IPS DF 6.9 (cell line): ENCODE data around the gene RASAL2.
A peak's percentile ranks its signal among the peaks of the same experiment; 100 is the strongest.

ENCODE experiments used
- DNase-seq: peaks from one replicate; pipeline ENCODE4 v3.0.0-alpha.2; 2013; ENCODE audit warnings: low read depth, low spot score
- H3K27ac ChIP-seq: one replicate; pipeline ENCODE4 v1.5.1; 2013; ENCODE audit warnings: low read length, control low read depth
- H3K27me3 ChIP-seq: 2 replicates; pipeline ENCODE4 v1.6.1; 2013; ENCODE audit warnings: mild to moderate bottlenecking, low read length; ENCODE audit not compliant: control insufficient read depth, insufficient read depth
- H3K36me3 ChIP-seq: 2 replicates; pipeline ENCODE4 v1.6.1; 2013; ENCODE audit warnings: low read length; ENCODE audit not compliant: control insufficient read depth, insufficient read depth
- H3K4me1 ChIP-seq: 2 replicates; pipeline ENCODE4 v1.6.1; 2013; ENCODE audit warnings: low read length; ENCODE audit not compliant: control insufficient read depth, insufficient read depth
- H3K4me3 ChIP-seq: 2 replicates; pipeline ENCODE4 v1.5.1; 2013; ENCODE audit warnings: mild to moderate bottlenecking, low read length
- H3K9me3 ChIP-seq: 2 replicates; pipeline ENCODE4 v1.6.1; 2013; ENCODE audit warnings: low read length, inconsistent platforms; ENCODE audit not compliant: control insufficient read depth, insufficient read depth
- WGBS: extraction: QIAGEN DNeasy Blood & Tissue Kit; methylation state at CpG from one replicate; pipeline ENCODE4 v1.1.7; 2013; ENCODE audit warnings: mixed read lengths, missing lambda C conversion rate; ENCODE audit not compliant: insufficient read length, insufficient coverage; 5-methylcytosine and 5-hydroxymethylcytosine counted together

Gene RASAL2

GRCh38 chr1:178275553-178275952 is 181.6 kb downstream of the RASAL2 start:
- Histone ChIP-seq H3K27me3 (no peaks in the 10 kb centered on the region), H3K4me3 (no peak overlapping the region), H3K27ac (no peak overlapping the region), H3K36me3 (no peaks in the 10 kb centered on the region), H3K9me3 (no peaks in the 10 kb centered on the region), H3K4me1 (peaks cover 2% of the 10 kb centered on the region; the same call in 1 of the 2 replicates)
- WGBS, result no CpG with 5 or more reads among the region's 2 CpGs
- no peak for DNase-seq

- H3K27ac ChIP-seq, result no peak overlapping the region
- WGBS, result no CpG with 5 or more reads among the region's 4 CpGs
Observed at GRCh38 chr1:178277793-178278530, 184.1 kb downstream of the RASAL2 start.

GRCh38 chr1:178278916-178279686 is 185.2 kb downstream of the RASAL2 start:
- no CpG with 5 or more reads among the region's 1 CpG for WGBS
- H3K9me3 ChIP-seq, result no peaks in the 10 kb centered on the region
- H3K27me3 ChIP-seq, result no peaks in the 10 kb centered on the region
- no peak overlapping the region for H3K4me3 ChIP-seq
- H3K27ac ChIP-seq, result no peak overlapping the region
- no peaks in the 10 kb centered on the region for H3K36me3 ChIP-seq
- H3K4me1 ChIP-seq, result no peaks in the 10 kb centered on the region
- no peak for DNase-seq

More at GRCh38 chr1:178277793-178278530, 184.1 kb downstream of the RASAL2 start:
- no peaks in the 10 kb centered on the region for H3K4me1 ChIP-seq
- no peak overlapping the region for H3K4me3 ChIP-seq
- H3K36me3 ChIP-seq, result no peaks in the 10 kb centered on the region
- no peaks in the 10 kb centered on the region for H3K9me3 ChIP-seq
- H3K27me3 ChIP-seq, result no peaks in the 10 kb centered on the region
- DNase-seq, result no peak

- Histone ChIP-seq H3K9me3 (no peaks in the 10 kb centered on the region), H3K27ac (no peak overlapping the region), H3K4me1 (no peaks in the 10 kb centered on the region), H3K36me3 (no peaks in the 10 kb centered on the region), H3K27me3 (no peaks in the 10 kb centered on the region), H3K4me3 (no peak overlapping the region)
- WGBS, result no CpG with 5 or more reads among the region's 3 CpGs
- DNase-seq, result no peak
Observed at GRCh38 chr1:178282949-178283367, 189.1 kb downstream of the RASAL2 start.

GRCh38 chr1:178283409-178283808 is 189.5 kb downstream of the RASAL2 start:
- H3K9me3 ChIP-seq, result no peaks in the 10 kb centered on the region
- WGBS, result no CpG with 5 or more reads among the region's 5 CpGs
- H3K4me3 ChIP-seq, result no peak overlapping the region
- no peaks in the 10 kb centered on the region for H3K4me1 ChIP-seq
- peak; percentile 89 for DNase-seq
- no peaks in the 10 kb centered on the region for H3K36me3 ChIP-seq
- no peaks in the 10 kb centered on the region for H3K27me3 ChIP-seq
- H3K27ac ChIP-seq, result peak overlapping the region; percentile 30

GRCh38 chr1:178284058-178284457 is 190.2 kb downstream of the RASAL2 start:
- H3K4me3 ChIP-seq, result no peak overlapping the region
- WGBS, result no CpG with 5 or more reads among the region's 3 CpGs

GRCh38 chr1:178291166-178291565 is 197.3 kb downstream of the RASAL2 start:
- H3K27me3 ChIP-seq, result no peaks in the 10 kb centered on the region
- no peaks in the 10 kb centered on the region for H3K9me3 ChIP-seq
- no peaks in the 10 kb centered on the region for H3K36me3 ChIP-seq
- peaks cover 3% of the 10 kb centered on the region; the same call in 1 of the 2 replicates for H3K4me1 ChIP-seq
- H3K27ac ChIP-seq, result no peak overlapping the region
- H3K4me3 ChIP-seq, result no peak overlapping the region
- no CpG with 5 or more reads among the region's 1 CpG for WGBS
- DNase-seq, result no peak

More at GRCh38 chr1:178284058-178284457, 190.2 kb downstream of the RASAL2 start:
- no peaks in the 10 kb centered on the region for H3K4me1 ChIP-seq
- H3K9me3 ChIP-seq, result no peaks in the 10 kb centered on the region
- no peaks in the 10 kb centered on the region for H3K27me3 ChIP-seq
- no peak for DNase-seq
- no peaks in the 10 kb centered on the region for H3K36me3 ChIP-seq
- peak overlapping the region; percentile 30 for H3K27ac ChIP-seq

GRCh38 chr1:178294654-178295053 is 200.8 kb downstream of the RASAL2 start:
- H3K4me3 ChIP-seq, result no peak overlapping the region
- WGBS, result no CpG with 5 or more reads among the region's 1 CpG
- no peaks in the 10 kb centered on the region for H3K36me3 ChIP-seq
- H3K4me1 ChIP-seq, result peaks cover 3% of the 10 kb centered on the region; the same call in 1 of the 2 replicates
- no peak overlapping the region for H3K27ac ChIP-seq
- DNase-seq, result no peak
- no peaks in the 10 kb centered on the region for H3K9me3 ChIP-seq
- H3K27me3 ChIP-seq, result no peaks in the 10 kb centered on the region

- no peaks in the 10 kb centered on the region for H3K27me3 ChIP-seq
- no peaks in the 10 kb centered on the region for H3K36me3 ChIP-seq
- no peak overlapping the region for H3K4me3 ChIP-seq
- H3K9me3 ChIP-seq, result no peaks in the 10 kb centered on the region
- no peak for DNase-seq
- H3K4me1 ChIP-seq, result no peaks in the 10 kb centered on the region
- no peak overlapping the region for H3K27ac ChIP-seq
Observed at GRCh38 chr1:178300352-178300699, 206.4 kb downstream of the RASAL2 start.

GRCh38 chr1:178301141-178301540 is 207.2 kb downstream of the RASAL2 start:
- Histone ChIP-seq H3K27ac (no peak overlapping the region), H3K36me3 (no peaks in the 10 kb centered on the region), H3K4me1 (no peaks in the 10 kb centered on the region), H3K27me3 (no peaks in the 10 kb centered on the region), H3K9me3 (no peaks in the 10 kb centered on the region), H3K4me3 (no peak overlapping the region)
- DNase-seq, result no peak
- WGBS, result no CpG with 5 or more reads among the region's 1 CpG
